Stimulated activated CD8-positive, alpha-beta memory T cell treated with anti-CD3 and anti-CD28 coated beads, Interleukin-15, amount 100 ng/mL, for 4 hours (primary cell): Measurements from ENCODE around the gene SLC4A3.
"Not testable (repeated sequence)": the region's sequence is repeated elsewhere in the genome, so short reads cannot be mapped to it uniquely, and the experiment has no call there.

Source experiments
- DNase-seq, 2 donors: peaks; one replicate each; pipeline ENCODE4 v3.0.0-alpha.2; 2020; ENCODE audit warnings: low read depth in 2 of 2

The SLC4A3 gene

DNA sequence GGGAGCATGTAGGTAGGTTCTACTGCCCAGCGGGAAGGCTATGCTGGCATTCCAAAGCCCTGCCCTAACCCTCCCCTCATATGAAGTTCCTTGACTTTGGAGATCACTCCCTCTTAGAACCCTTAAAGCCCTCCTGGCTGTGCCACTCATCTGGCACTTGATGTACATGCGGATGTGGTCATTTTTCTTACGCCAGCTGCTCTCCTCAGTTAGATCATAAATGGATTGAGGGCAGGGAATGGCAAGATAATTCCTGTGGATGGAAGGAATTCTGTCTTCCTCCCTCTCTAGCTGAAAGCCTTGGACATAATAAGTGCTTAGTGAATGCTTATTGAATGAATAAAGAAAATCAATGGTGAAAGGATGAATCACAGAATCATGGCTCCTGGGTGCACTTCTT lies 51.6 kb downstream of the SLC4A3 start:
- no peak for DNase-seq

DNA sequence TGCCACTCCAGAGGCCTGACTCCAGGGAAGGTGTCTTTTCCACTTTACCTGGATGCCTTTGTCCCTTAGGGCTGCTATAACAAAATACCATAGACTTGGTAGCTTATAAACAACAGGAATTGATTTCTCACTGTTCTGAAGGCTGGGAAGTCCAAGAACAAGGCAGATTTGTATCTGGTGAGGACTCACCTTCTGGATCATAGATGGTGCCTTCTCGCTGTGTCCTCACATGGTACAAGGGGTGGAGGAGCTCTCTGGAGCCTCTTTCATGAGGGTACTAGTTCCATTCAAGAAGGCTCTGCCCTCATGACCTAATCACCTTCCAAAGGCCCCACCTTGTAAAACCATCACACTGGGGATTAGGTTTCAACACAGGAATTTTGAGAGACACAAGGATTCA lies 52.1 kb downstream of the SLC4A3 start:
- DNase-seq, result no peak

DNA sequence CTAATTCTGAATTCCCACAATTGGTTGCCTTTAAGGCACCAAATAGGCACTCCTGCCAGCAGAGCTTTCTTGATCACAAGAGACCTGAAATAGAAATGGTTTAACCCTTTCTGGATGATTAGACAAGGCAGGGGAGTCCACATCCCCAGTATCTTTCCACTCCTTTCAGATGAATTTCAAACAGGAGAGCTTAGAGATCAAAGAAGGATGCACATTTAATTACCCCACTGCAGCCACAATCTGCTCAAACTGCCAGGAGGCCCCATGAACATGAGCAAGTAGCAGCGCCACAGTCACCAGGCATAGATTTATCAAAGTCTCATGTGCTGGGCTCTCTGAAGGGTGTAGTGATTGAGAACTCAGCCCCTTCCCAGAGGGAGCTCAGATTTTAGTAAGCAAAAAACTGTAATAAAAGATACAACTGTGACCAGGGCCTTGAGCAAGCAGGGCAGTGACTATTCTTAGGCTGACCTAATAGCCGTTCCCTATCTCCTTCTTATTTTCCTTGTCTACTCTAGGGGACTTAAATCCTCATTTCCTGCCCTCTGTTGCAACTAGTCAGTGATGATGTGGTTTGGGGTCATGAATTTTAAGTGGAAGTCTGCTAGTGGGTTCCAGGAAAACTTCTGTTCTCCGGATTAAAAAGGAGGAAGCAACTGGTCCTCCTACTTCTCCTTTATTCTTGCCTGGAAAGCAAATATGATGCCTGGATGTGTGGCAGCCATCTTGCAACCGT lies 53.7 kb downstream of the SLC4A3 start:
- DNase-seq, result no peak

DNA sequence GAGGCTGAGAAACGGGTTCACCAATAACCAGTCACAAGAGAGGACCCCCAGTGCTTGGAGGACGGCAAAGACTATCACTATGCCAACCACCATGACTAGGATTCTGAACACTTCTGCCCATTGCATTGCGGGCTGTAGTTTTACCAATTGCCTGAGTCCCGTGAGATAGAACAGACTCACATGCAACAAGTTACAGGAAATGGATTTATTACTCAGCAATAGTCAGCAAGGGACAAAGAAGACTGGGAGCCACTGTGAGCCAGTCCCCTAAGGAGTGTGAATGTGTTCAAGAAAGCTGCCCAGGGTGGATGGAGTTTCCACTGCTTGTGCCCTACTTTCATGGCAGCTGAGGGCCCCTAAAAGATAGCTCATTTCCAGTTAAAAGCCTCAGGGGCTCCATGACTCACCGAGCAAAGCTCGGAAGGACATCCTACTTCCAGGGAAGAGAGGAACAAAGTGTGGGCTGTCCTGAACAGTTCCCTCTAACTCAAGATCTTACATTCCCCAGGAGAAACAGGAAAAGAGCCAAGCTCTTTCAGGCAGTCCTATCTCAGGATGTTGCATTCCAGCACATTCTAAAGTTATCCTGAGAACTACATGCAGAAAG lies 54.4 kb downstream of the SLC4A3 start:
- DNase-seq, result no peak

DNA sequence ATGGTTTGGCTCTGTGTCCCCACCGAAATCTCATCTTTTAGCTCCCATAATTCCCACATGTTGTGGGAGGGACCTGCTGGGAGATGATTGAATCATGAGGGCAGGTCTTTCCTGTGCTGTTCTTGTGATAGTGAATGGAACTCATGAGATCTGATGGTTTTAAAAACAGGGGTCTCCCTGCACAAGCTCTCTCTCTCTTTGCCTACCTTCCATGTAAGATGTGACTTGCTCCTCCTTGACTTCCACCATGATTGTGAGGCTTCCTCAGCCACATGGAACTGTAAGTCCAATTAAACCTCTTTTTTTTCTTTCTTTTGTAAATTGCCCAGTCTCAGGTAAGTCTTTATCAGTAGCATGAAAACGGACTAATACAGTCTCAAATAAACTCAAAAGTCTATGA lies 56.0 kb downstream of the SLC4A3 start:
- DNase-seq, result not testable (repeated sequence)

DNA sequence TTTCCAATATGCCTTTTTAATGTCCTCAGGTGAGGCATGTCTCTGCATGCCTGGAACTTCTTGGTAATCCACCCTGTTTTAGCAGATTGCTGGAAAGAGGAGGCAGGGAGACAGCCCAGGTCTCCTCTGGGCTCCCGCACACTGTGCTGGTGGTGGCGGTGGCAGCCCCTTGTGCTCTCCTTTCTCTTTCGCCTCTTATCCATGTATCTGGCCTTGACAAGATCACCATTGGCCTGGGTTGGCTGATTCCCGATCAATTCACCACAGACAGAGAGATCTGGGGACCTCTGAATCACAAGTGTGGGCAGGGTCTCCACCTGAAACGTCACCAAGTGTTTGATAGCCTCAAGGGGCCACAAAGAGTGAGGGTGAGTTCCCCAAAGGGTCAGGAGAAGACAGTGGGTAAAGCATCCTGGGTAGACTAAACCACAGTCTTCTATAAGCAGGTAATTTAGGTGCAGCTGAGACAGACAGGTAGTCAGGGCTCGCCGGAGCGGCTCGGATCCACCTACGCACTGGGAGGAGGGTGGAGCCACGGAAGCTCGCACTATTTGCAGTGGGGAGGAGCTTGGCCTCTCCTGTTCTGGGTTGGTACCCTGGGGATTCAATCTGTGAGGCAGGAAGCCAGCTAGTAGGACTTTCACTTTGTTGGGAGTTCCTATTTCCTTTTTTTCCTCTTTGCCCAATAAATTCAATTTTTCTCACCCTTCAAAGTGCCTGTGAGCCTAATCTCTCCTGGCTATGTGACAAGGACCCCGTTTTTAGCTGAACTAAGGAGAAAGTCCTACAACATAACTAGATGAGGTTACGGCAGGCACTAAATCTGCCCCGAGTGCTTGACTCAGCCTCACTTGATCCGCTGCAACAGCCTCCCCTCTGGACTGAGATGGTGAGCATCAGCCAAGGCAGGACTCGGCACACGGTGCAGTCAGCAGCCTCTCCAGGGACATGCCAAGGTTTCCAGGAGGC lies 57.6 kb downstream of the SLC4A3 start:
- peak in 1 of 2 donors; percentile 25 for DNase-seq

DNA sequence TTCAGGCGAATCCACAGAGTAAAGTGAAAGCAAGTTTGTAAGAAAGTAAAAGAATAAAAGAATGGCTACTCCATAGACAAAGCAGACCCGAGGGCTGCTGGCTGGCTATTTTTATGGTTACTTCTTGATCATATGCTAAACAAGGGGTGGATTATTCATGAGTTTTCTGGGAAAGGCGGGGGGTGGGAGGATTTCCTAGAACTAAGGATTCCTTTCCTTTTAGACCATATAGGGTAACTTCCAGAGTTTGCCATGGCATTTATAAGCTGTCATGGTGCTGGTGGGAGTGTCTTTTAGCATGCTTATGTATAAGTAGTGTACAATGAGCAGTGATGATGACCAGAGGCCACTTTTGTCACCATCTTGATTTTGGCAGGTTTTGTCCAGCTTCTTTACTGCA lies 59.8 kb downstream of the SLC4A3 start:
- DNase-seq, result no peak

DNA sequence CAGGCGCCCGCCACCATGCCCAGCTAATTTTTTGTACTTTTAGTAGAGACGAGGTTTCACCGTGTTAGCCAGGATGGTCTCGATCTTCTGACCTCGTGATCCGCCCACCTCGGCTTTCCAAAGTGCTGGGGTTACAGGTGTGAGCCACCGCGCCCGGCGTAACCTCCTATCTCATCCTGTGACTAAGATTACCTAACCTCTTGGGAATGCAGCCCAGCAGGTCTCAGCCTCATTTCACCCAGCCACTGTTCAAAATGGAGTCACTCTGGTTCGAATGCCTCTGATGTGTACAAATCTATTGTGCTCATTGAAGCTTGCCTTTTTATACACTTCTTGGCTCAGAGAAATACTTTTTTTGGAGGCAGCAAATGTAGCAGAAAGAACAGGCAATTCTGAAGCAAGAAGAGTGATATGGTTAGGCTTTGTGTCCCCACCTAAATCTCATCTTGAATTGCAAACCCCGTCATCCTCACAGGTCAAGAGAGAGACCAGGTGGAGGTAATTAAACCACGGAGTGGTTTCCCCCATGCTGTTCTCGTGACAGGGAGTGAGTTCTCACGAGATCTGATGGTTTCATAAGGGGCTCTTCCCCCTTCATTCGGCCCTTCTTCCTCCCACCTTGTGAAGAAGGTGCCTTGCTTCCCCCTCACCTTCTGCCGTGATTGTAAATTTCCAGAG lies 60.6 kb downstream of the SLC4A3 start:
- no peak for DNase-seq

DNA sequence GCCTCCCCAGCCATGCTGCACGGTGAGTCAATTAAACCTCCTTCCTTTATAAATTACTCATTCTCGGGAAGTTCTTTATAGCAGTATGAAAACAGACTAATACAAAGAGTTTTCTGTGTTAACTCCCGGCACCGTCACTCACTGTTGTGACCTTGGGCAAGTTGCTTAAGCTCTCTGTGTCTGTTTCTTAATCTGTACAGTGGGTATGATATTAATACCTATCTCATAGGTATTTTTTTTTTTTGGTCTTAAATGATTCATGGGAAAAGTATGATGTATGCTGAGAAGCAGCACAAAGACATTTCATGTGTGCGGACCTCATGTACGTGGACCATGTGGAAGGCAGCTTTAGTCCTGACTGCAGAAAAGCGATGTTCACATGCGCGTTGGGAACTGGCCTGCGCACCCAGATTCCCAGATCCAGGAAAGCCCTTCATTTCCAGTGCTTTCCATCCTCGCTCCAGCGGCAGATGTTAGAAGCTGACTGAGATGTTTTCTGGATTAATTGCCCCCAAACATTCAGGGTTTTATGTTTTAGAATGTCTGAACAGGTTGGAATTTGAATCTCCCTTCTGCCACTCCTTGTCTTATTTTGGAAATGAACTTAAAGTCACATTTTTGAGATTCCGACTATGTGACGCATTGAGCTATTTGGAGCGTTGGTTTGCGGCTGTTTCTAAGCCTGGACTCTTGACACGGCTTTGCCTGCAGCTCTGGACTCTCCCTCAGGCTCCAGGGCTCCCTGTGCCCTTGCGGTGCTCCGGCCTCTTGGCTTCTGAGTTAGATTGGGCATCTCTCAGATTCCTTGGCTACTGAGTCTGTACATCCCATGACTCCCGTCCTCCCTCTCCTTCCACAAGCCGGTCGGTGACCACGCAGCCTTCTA lies 61.4 kb downstream of the SLC4A3 start:
- DNase-seq, result no peak

DNA sequence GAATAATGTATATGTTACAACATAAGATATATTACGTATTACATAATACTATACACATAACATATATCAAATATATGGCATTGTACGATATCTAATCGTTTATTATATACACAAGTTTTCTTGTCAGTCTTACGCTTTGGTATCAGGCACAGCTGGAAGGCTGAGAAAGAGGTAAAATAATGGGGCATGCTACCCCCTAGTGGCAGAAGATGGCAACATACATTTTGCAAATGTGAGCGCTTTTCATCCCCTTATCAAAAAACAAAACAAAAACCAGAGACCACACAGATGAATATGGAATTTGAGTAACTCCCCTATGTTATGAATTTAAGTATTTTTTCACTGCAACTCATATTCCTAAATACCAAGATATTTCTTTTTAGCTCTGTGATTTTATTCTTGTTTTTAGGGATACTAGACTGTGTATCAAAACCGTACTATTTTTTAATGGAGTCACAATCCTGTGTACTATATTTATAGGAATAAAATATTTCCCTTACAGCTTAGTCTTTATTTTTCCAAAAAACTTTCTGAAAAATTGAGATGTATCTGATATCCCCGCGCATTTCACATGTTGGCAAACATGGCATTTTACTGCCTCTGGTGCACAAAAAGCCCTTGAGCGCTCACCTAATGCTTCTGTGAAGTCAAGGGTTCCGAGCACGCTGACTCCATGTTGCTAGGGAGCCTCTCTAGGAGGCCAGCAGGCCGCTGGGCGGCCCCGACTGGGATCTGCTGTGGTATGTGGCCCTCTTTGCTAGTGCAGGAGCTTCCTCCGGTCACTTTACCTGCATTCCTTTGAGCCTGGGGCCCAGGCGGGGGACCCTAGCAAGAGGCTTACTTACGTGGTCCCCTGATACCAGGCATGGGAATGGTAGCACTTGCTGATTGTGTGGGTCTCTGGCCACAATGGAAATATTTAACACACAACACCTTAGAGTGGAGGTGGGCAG lies 62.5 kb downstream of the SLC4A3 start:
- DNase-seq, result no peak

DNA sequence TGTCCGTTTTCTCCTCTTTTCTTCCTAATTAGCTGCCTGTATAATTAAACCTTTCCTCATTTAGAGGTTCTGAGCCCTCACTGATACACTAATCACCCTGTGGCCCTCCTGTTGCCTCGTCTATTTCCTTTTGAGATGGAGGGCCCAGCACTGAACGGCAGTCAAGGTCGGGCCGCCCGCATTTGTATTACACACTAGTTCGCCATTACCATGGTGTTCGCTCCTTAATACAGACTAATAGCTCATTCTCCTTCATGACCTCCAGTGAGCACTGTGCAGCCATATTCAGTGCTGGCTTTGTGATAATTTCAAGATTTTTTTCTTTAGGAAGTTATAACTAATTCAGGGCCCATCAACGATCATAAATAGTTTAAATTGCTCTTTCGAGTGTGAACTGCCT lies 64.1 kb downstream of the SLC4A3 start:
- DNase-seq, result no peak
